DMS114 treated with DMSO at 0.1 percent for 48 hours (cell line): ENCODE results near the gene KIF2C.

Source experiments
- DNase-seq: peaks from one replicate; lab custom pipeline; 2025; ENCODE audit not compliant: unreplicated experiment; lab: John Stamatoyannopoulos, UW

The KIF2C gene

DNA sequence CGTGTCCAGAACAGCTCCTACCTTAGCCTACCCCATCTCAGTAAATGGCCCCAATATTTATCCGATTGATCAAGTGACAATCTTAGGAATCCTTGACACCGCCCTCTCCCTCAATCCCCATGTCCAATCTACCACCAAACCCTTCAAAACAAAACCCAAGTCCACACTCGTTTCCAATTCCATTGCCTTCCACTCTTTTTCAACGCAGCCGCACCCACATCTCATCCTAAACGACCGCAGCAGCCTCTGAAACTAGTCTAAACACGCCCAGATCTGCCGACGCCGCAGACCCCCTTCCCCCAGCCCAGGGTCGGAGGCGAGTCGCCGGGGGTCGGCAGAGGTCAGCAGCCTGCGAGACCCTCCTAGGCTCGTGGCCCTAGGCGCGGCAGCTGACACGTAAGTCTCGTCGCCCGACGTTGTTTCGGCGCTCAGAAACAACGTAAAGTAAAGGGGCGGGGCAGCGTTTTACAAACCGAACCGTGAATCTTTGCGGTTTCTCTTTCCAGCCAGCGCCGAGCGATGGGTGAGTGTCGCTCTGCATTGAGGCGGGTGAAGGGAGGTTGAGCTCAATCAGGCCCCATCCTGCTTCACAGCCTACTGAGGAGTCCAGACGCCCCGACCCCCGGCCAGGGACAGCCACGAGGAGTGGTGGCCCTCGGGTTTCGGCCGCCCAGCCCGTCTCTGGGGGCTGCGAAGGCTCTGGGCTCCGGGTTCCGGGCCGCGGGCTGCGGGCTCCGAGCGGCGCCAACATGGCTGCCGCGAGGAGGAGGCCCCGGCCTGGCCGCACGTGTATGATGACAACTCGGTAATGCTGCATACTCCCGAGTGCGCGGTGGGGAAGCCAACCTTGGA is 35.7 kb downstream of the KIF2C start, which contains the start of gene RPS8:
RPS8 (plus strand) TSS at position 463 of the 852 bp plus-strand sequence; CDS start at position 520, 57 bp downstream.
- DNase-seq, result peak; percentile 94

- DNase-seq, result no peak
Measured at GRCh38 chr1:44775930-44776729, 36.5 kb downstream of the KIF2C start.

- DNase-seq, result no peak
Measured at GRCh38 chr1:44776730-44777068, 37.1 kb downstream of the KIF2C start.

GRCh38 chr1:44777547-44777946 is 37.9 kb downstream of the KIF2C start:
- no peak for DNase-seq

DNA sequence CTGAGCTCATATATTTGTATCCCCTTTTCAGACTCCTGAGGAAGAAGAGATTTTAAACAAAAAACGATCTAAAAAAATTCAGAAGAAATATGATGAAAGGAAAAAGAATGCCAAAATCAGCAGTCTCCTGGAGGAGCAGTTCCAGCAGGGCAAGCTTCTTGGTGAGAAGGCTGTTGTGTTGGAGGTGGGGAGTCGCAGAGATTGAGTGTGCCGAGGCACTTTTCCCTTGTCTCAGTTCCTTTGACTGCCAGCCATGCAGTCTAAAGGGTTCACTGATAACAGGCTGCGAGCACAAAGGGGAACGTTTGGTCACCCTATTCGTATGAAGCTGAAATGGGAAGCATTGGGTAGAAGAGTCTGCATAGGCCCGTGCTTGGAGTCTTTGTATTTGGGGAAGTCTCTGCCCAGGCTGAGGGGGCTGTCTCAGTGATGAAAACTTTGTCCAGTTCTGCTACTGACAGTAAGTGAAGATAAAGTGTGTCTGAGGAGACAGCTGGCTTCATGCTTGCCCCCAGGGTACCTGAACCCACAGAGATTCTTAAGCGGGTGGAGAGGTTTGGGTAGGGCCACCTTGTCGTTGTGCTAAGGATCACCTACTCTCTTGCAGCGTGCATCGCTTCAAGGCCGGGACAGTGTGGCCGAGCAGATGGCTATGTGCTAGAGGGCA is 38.5 kb downstream of the KIF2C start:
- DNase-seq, result no peak

- DNase-seq, result no peak
Measured at GRCh38 chr1:44778705-44779576, 39.3 kb downstream of the KIF2C start.

DNA sequence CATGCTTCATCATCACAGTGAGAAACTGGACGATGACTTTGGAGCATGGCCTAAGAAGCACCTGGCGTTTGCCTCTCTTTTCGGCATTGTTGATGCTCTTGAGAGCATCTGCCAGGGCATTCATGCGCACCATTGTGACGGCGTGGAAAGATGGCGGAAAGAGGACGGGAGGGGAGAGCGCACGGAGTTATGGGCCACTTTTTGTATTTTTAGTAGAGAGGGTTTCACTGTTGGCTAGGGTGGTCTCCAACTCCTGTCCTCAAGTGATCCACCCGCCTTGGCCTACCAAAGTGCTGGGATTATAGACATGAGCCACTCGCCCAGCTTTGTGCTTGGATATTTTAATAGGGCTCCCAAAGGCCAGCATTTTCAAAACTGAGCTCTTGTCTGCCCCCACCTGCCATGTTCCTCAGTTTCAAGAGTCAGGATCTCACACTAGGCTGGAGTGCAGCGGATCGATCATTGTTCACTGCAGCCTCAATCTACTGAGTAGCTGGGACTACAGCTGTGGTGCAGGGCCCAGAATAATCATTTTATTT is 41.0 kb downstream of the KIF2C start:
- DNase-seq, result no peak

- no peak for DNase-seq
Measured at GRCh38 chr1:44783697-44784093, 44.1 kb downstream of the KIF2C start.

DNA sequence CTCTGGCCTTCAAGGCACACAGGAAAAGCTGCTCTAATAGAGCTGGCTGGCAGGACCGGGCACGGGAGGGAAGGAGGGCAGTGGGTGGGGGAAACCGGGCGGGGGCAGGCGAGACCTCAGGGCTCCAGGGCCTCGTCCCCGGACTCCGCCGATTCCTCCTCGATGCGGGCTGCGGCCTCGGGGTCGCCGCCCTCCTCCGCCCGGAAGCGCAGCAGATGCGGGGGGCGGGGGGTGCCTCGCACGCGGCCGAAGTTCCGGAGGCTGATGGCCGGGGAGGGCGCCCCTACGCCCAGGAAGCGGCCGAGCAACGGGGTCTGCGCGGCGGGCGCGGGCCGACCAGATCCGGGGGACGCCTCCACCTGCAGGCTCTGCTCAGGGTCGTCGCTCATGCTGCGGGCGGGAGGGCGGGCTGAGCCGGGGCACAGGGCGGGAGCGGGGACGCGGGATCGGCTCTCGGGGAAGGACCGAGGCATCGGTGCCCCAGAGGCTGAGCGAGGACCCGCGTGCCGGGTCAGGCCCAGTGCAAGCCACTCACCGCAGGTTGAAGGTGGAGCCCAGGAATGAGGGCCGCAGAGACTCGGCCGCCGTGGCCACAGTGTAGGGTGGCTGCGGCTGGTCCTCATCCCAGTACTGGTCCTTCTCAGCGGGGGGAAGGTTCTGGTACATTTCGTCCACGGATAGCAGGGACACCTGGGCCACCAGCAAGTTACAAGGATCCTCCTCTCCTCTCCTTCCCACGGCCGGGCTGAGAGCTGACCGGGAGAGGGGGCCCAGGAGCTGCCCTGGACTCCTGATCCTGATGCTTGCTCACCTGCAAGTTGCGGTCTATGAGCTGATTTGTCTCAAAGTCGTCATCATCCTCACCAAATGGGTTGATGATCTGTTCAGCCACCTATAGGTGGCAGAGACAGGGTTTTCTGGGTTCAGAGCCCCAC is 44.7 kb downstream of the KIF2C start:
- DNase-seq, result no peak

GRCh38 chr1:44785029-44785380 is 45.4 kb downstream of the KIF2C start:
- DNase-seq, result no peak

DNA sequence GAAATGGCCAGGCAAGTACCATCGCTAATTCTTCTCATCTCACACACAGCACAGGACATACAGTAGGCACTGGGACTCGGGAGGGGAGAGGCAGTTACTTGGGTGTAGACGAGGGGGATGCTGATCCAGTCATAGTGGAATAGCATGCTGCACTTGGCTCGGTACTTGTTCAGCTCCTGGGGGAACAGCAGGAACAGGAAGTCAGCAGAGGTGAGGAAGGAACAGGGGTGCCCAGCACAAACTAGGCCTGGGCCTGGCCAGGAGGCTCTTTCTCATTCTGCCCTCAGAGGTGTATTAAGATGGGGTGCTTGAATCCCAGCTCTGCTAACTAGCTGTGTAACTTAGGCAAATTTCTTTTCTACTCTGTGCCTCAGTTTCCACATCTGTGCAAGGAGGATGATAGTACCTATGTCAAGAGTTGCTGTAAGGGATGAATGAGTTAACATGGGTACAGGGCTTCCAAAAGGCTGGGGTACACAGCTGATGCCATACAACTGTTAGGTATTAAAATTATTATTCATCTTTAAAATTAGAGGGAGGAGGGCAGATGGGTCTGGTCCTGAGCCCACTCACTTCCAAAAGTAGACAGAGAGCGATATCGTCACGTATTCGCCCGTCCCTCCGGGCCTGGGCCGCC is 46.0 kb downstream of the KIF2C start:
- no peak for DNase-seq

- DNase-seq, result no peak
Measured at GRCh38 chr1:44786138-44786840, 46.7 kb downstream of the KIF2C start.

DNA sequence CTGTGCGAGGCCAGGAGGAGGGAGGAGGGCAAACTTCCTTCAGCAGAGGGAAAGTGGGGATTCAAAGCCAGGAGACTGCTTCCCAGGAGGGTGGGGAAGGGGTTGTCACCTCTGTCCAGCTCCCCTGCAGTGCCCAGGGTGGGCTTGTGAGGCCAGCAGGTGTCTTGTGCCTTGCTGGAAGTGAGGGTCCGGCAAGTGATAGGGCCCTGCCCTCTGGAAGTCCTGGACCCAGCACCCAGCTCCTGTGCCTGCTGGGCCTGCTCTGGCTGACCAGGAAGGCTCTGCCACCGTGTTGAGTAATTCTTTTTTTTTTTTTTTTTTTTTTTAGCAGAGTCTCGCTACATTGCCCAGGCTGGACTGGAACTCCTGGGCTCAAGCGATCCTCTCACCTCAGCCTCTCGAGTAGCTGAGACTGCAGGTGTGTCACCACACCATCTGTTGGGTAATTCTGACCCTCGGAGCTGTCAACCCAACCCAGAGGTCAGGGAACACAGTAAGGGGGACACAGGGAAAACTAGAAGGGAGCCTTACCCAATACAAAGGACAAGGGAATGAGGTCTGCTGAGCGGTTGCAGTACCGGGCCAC is 47.3 kb downstream of the KIF2C start:
- no peak for DNase-seq

DNA sequence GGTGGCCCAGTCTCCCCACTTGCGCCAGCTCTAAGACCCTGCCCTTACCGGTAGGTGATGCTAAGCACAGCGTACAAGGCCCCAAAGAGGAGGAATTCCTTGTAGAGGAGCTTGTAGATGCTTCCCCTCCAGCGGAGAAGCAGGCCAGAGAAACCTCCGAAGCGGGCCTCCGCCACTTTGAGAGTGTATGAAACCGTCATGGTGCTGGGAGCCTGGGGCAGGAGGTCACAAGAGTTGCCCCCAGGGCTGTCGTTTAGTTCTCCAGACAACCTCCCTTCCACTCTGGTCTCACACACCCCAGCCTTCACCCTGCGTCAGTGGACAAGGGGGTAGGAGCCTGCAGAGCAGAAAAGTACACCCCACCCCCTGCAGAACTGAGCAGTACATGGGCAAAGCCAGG is 47.9 kb downstream of the KIF2C start:
- no peak for DNase-seq

- DNase-seq, result no peak
Measured at GRCh38 chr1:44788120-44788860, 48.7 kb downstream of the KIF2C start, which contains the start of gene BEST4. TSS of gene BEST4 (minus strand) at chr1:44788170. CDS start at chr1:44787705, 465 bp downstream.

GRCh38 chr1:44790968-44791801 is 51.5 kb downstream of the KIF2C start:
- no peak for DNase-seq
